ENCODE data around the gene BCR. TPM values are rescaled to one million over a fixed set of nuclear protein-coding genes. Genes with fewer than 3 reads are reported as not detected.

Gene BCR
- total and polyA plus RNA-seq, 2 of the 13 experiments (the other 11 are each of a cell fraction or from before 2014, with no cell fraction given): 19.9 to 33.6 TPM

- TF ChIP-seq ZNF710 (CRISPR knock-in tag; IDR thresholded peaks at IDR 0.05; ENCODE audit: borderline replicate concordance): no peak; the same call in 1 of the 2 replicates
- no peak for TF ChIP-seq ZBTB2 (CRISPR knock-in tag; IDR thresholded peaks at IDR 0.05; ENCODE audit: low read depth)
- peak; percentile 61; the same call in 1 of the 2 replicates for TF ChIP-seq THAP7 (CRISPR knock-in tag; IDR thresholded peaks at IDR 0.05)
- TF ChIP-seq SAP130 (CRISPR knock-in tag; IDR thresholded peaks at IDR 0.05; ENCODE audit: low read depth): peak; percentile 54; the same call in 1 of the 2 replicates
- TF ChIP-seq BHLHE40 (IDR thresholded peaks at IDR 0.05; ENCODE audit: low read length): no peak
- TF ChIP-seq EP300 (IDR thresholded peaks at IDR 0.05; ENCODE audit: low read depth in 2 of 2, low read length in 2 of 2): peak in 1 of 2 experiments; percentile 69; a peak in 2 of 4 replicates
- TF ChIP-seq EP300 (CRISPR knock-in tag; IDR thresholded peaks at IDR 0.05; ENCODE audit: borderline replicate concordance): no peak
- TF ChIP-seq SRF (IDR thresholded peaks at IDR 0.05; ENCODE audit: low read depth, low read length): no peak
- no peak for TF ChIP-seq ZC3H4 (CRISPR knock-in tag; IDR thresholded peaks at IDR 0.05; ENCODE audit: borderline replicate concordance)
- TF ChIP-seq ZSCAN31 (CRISPR knock-in tag; IDR thresholded peaks at IDR 0.05; ENCODE audit: low read depth): 0 out of 2 replicates have a peak, but pooled peaks have one; percentile 20
- no peak for TF ChIP-seq ZNF510 (CRISPR knock-in tag; IDR thresholded peaks at IDR 0.05; ENCODE audit: low read depth)
- peak; percentile 79 for TF ChIP-seq FOXO1 (CRISPR knock-in tag; IDR thresholded peaks at IDR 0.05)
- no peak for TF ChIP-seq SALL2 (CRISPR knock-in tag; IDR thresholded peaks at IDR 0.05)
- TF ChIP-seq ISL2 (CRISPR knock-in tag; IDR thresholded peaks at IDR 0.05): peak; percentile 60
- 0 out of 2 replicates have a peak, but pooled peaks have one; percentile 29 for TF ChIP-seq SKIL (CRISPR knock-in tag; IDR thresholded peaks at IDR 0.05; ENCODE audit: borderline replicate concordance)
- TF ChIP-seq CCAR2 (optimal IDR thresholded peaks at IDR 0.05; ENCODE audit: low read depth, low read length): no peak
- no peak for TF ChIP-seq ZNF761 (CRISPR knock-in tag; conservative IDR thresholded peaks at IDR 0.05)
- TF ChIP-seq ZZZ3 (CRISPR knock-in tag; IDR thresholded peaks at IDR 0.05; ENCODE audit: borderline replicate concordance): no peak
- no peak for TF ChIP-seq KLF9 (CRISPR knock-in tag; IDR thresholded peaks at IDR 0.05; ENCODE audit: low read depth)
- no peak for TF ChIP-seq ZNF879 (CRISPR knock-in tag; IDR thresholded peaks at IDR 0.05)
- 0 out of 2 replicates have a peak, but pooled peaks have one; percentile 53 for TF ChIP-seq ZMAT3 (CRISPR knock-in tag; conservative IDR thresholded peaks at IDR 0.05)
- TF ChIP-seq GMEB2 (CRISPR knock-in tag; IDR thresholded peaks at IDR 0.05; ENCODE audit: low read depth): no peak
Measured at GRCh38 chr22:23246982-23247766, 66.9 kb downstream of the BCR start (continued).
